Right lobe of liver (tissue), 6 donors: ENCODE results near the gene ELMO1. TPM values are rescaled to one million over a fixed set of nuclear protein-coding genes. Genes with fewer than 3 reads are reported as not detected.
A peak's percentile ranks its signal among the peaks of the same experiment; 100 is the strongest.

ENCODE experiments used
- ATAC-seq, 4 donors: fragments of 200-7000 bp; cut with Tn5 transposase; one replicate each; pipeline ENCODE4 v1.9.1; 2020; ENCODE audit warnings: mild to moderate bottlenecking in 4 of 4, moderate library complexity in 4 of 4
- DNase-seq, 3 donors: peaks; one replicate each; pipeline ENCODE4 v3.0.0-alpha.2; 2020
- H3K27ac ChIP-seq, 3 donors: fragments of 200-600 bp; one replicate each; pipeline ENCODE4 v1.8.0; 2022
- H3K27me3 ChIP-seq, 2 donors: fragments of 200-600 bp; one replicate each; pipeline ENCODE4 v1.8.0; 2022
- H3K36me3 ChIP-seq, 4 donors: fragments of 200-600 bp; sonication (generic) in 1 of 4; one replicate each; pipeline versions ENCODE4 v1.5.1 to v1.8.0; 2017 to 2022; ENCODE audit warnings: control low read depth in 1 of 4
- H3K4me1 ChIP-seq, 4 donors: fragments of 200-600 bp; sonication (generic) in 1 of 4; one replicate each; pipeline versions ENCODE4 v1.5.1 to v1.8.0; 2017 to 2022; ENCODE audit warnings: control low read depth in 1 of 4
- H3K4me3 ChIP-seq, 3 donors: fragments of 200-600 bp; one replicate each; pipeline ENCODE4 v1.8.0; 2022
- H3K9me3 ChIP-seq, 4 donors: fragments of 200-600 bp; sonication (generic) in 1 of 4; one replicate each; pipeline versions ENCODE4 v1.5.1 to v1.8.0; 2017 to 2022; ENCODE audit warnings: control low read depth in 1 of 4
- CTCF ChIP-seq, 4 donors: fragments of 200-600 bp in 3 of 4; fragments of 450-650 bp in 1 of 4; IDR thresholded peaks; one replicate each; pipeline versions ENCODE4 v1.5.1 to v1.8.0; 2016 to 2022; ENCODE audit warnings: antibody characterized with exemption in 4 of 4, mild to moderate bottlenecking in 2 of 4
- POLR2A ChIP-seq: fragments of 450-650 bp; IDR thresholded peaks from one replicate; pipeline ENCODE4 v1.6.1; 2017; ENCODE audit warnings: antibody characterized with exemption, mild to moderate bottlenecking
- WGBS: methylation state at CpG from one replicate; pipeline ENCODE4 v1.1.6; 2018; ENCODE audit warnings: low coverage, low lambda C conversion rate; ENCODE audit not compliant: insufficient coverage; ENCODE audit errors: missing lambda C conversion rate; 5-methylcytosine and 5-hydroxymethylcytosine counted together
- intact Hi-C, 2 donors: fragments of 100-400 bp; cut with DNase I; formaldehyde crosslinking; loops; one replicate each; pipeline versions ENCODE4 v1.11.2 to v1.14.1; 2022
- total RNA-seq, 6 experiments: library from RNA; depleted of rRNA in 2 of 6; stranded (reverse); fragments of >200 nt in 2 of 6; fragmentation: NEBNext Ultra II Directional in 3 of 6; extraction: Animal tissue kit (Norgen Biotek cat#: 25700) in 3 of 6; gene quantifications; one replicate each; pipeline versions ENCODE4 v1.1.0 to v1.2.4, GENCODE V29; 2016 to 2023
- donor health status: DM: no; HTN: yes; CAD: no.
- donor health status: DM: no; HTN: no; CAD: no.
- donor health status: DM: no; HTN: no; CAD: no.
- donor health status: DM: no; HTN: yes; CAD: no.
- donor health status: DM: no; HTN: yes; CAD: no.

The ELMO1 gene
- total RNA-seq, 6 experiments from 2014 or later, result 18.4 to 55.4 (median 25.1) TPM

- peak; percentile 47 to 74 (median 67) for DNase-seq
- ATAC-seq, result peak; percentile 70 to 82 (median 72)
- Histone ChIP-seq H3K9me3 (no peaks in the 10 kb centered on the region), H3K36me3 (no peaks in the 10 kb centered on the region), H3K4me1 (peaks cover 0 to 39% (median 13%) of the 10 kb centered on the region in 4 donors), H3K27me3 (no peaks in the 10 kb centered on the region), H3K27ac (peak overlapping the region in 1 of 3 donors; percentile 42), H3K4me3 (no peak overlapping the region)
- intact Hi-C loops, result no loop called here
- 23% methylated on average over 4 of the region's 4 CpGs for WGBS
- TF ChIP-seq POLR2A (no peak), CTCF (IDR thresholded peaks at IDR 0.05) (peak; percentile 79 to 93 (median 88))
These were observed 481.3 kb downstream of the ELMO1 start for GRCh38 chr7:36967387-36967786.

- H3K9me3 ChIP-seq, result no peaks in the 10 kb centered on the region
- no peaks in the 10 kb centered on the region for H3K27me3 ChIP-seq
- no peak overlapping the region for H3K4me3 ChIP-seq
- H3K4me1 ChIP-seq, result peaks cover 0 to 43% (median 12%) of the 10 kb centered on the region in 4 donors
- no peaks in the 10 kb centered on the region for H3K36me3 ChIP-seq
- WGBS, result 82% methylated on average over 3 of the region's 3 CpGs
- DNase-seq (no peak), ATAC-seq (no peak)
- intact Hi-C loops, result no loop called here
- TF ChIP-seq POLR2A (no peak), CTCF (IDR thresholded peaks at IDR 0.05) (no peak)
- H3K27ac ChIP-seq, result peak overlapping the region in 1 of 3 donors; percentile 3
These were observed 482.0 kb downstream of the ELMO1 start for GRCh38 chr7:36966636-36967035.

- peak overlapping the region in 1 of 3 donors; percentile 3 for H3K27ac ChIP-seq
- no peaks in the 10 kb centered on the region for H3K27me3 ChIP-seq
- no peaks in the 10 kb centered on the region for H3K9me3 ChIP-seq
- peaks cover 0 to 40% (median 11%) of the 10 kb centered on the region in 4 donors for H3K4me1 ChIP-seq
- H3K36me3 ChIP-seq, result no peaks in the 10 kb centered on the region
- no peak for DNase-seq
- TF ChIP-seq POLR2A (no peak), CTCF (IDR thresholded peaks at IDR 0.05) (no peak)
- ATAC-seq, result peak in 1 of 4 donors; percentile 26
- intact Hi-C loops, result no loop called here
- no peak overlapping the region for H3K4me3 ChIP-seq
- whole genome bisulfite sequencing, result 54% methylated on average over 3 of the region's 3 CpGs
These were observed 482.6 kb downstream of the ELMO1 start for GRCh38 chr7:36966039-36966438.

GRCh38 chr7:36965625-36966024 is 483.0 kb downstream of the ELMO1 start:
- ATAC-seq, result no peak
- DNase-seq, result no peak
- Histone ChIP-seq H3K27ac (no peak overlapping the region), H3K36me3 (no peaks in the 10 kb centered on the region), H3K27me3 (no peaks in the 10 kb centered on the region), H3K4me3 (no peak overlapping the region), H3K9me3 (no peaks in the 10 kb centered on the region), H3K4me1 (peaks cover 0 to 36% (median 9%) of the 10 kb centered on the region in 4 donors)
- intact Hi-C loops, result no loop called here
- WGBS, result 77% methylated on average over 1 of the region's 1 CpG
- no peak for TF ChIP-seq CTCF (IDR thresholded peaks at IDR 0.05)
- TF ChIP-seq POLR2A, result no peak

- H3K36me3 ChIP-seq, result no peaks in the 10 kb centered on the region
- H3K27me3 ChIP-seq, result no peaks in the 10 kb centered on the region
- 94% methylated on average over 2 of the region's 2 CpGs for WGBS
- no peak overlapping the region for H3K27ac ChIP-seq
- no peak for DNase-seq
- no peak for TF ChIP-seq POLR2A
- no peak for TF ChIP-seq CTCF (IDR thresholded peaks at IDR 0.05)
- H3K9me3 ChIP-seq, result no peaks in the 10 kb centered on the region
- H3K4me3 ChIP-seq, result no peak overlapping the region
- no peak for ATAC-seq
- H3K4me1 ChIP-seq, result peaks cover 0 to 31% (median 7%) of the 10 kb centered on the region in 4 donors
- intact Hi-C loops, result no loop called here
These were observed 484.4 kb downstream of the ELMO1 start for GRCh38 chr7:36964297-36964696.
